Erythroblast (primary cell): ENCODE results near the gene IMPG2.

Experiments used
- GATA1 ChIP-seq: IDR thresholded peaks from 2 replicates; pipeline ENCODE4 v1.6.1; 2011; ENCODE audit warnings: low read depth, mild to moderate bottlenecking, control low read depth, low read length, moderate library complexity
- POLR2A ChIP-seq: IDR thresholded peaks from 2 replicates; pipeline ENCODE4 v1.6.1; 2011; ENCODE audit warnings: mild to moderate bottlenecking, low read length

DNA sequence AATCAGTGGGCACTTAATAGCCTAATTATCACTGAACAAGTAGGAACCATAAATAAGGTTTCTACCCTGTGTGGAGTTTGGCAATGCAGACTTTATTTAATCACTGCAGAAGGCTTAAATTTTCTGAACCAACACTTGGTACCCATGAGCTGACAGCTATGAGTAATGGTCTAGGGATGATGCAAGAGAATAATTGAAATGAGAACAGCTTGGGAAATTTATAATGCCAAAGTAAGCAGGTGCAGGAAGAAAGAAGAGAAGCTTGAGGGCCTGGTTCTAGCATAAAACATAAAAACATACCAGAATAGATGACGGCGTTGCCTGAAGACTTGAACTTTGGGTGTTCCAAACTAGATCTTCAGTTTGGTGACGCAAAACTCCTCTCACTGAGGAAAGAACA, 67.0 kb downstream of the IMPG2 start:
- no peak for TF ChIP-seq POLR2A
- no peak for TF ChIP-seq GATA1
